ENCODE results near the gene STX1A. TPM values are rescaled to one million over a fixed set of nuclear protein-coding genes. Genes with fewer than 3 reads are reported as not detected.

Gene STX1A
- total and polyA plus RNA-seq, 2 experiments from 2014 or later, result 10.9 to 12.0 TPM

DNA sequence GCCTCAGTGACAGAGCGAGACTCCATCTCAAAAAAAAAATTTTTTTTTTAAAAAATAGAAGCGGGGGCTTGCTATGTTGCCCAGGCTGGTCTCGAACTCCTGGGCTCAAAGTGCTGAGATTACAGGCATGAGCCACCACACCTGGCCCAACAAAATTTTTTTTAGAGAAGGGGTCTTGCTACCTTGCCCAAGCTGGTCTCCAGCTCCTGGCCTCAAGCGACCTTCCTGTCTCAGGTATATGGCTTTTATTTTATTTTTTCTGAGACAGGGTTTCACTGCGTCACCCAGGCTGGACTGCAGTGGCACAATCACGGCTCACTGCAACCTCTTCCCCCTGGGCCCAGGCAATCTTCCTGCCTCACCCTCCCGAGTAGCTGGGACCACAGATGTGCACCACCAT lies 20.7 kb upstream of the STX1A start:
- Histone ChIP-seq H3K79me2 (ENCODE audit: insufficient read depth) (no peaks in the 10 kb centered on the region), H3K4me3 (no peak overlapping the region), H3K36me3 (ENCODE audit: low read depth) (no peaks in the 10 kb centered on the region), H3K9ac (no peak overlapping the region), H3F3A (ENCODE audit: insufficient read depth) (no peaks in the 10 kb centered on the region), H3K4me1 (ENCODE audit: insufficient read depth) (no peaks in the 10 kb centered on the region), H2AFZ (no peak overlapping the region), H3K9me3 (ENCODE audit: low read depth) (no peaks in the 10 kb centered on the region), H3K4me2 (ENCODE audit: unreplicated experiment) (no peak overlapping the region), H3K27me3 (replicated peaks; ENCODE audit: insufficient read depth) (no peaks in the 10 kb centered on the region), H3K27ac (no peak overlapping the region), H4K20me1 (ENCODE audit: insufficient read depth) (no peaks in the 10 kb centered on the region), H3K9me2 (ENCODE audit: insufficient read depth) (no peaks in the 10 kb centered on the region)
- TF ChIP-seq EZH2 (IDR thresholded peaks at IDR 0.05; ENCODE audit: insufficient read depth, poor library complexity, severe bottlenecking) (no peak), EZH2phosphoT487 (IDR thresholded peaks at IDR 0.05; ENCODE audit: insufficient read depth, low read depth) (no peak)
- WGBS, 2 experiments (ENCODE audit: low coverage in 1 of 2, low lambda C conversion rate in 2 of 2, missing lambda C conversion rate in 2 of 2), result 88 to 96% methylated on average over 7 of the region's 7 CpGs
- DNase-seq, result no peak
- in situ Hi-C loops (cut with MboI), result no loop called here

DNA sequence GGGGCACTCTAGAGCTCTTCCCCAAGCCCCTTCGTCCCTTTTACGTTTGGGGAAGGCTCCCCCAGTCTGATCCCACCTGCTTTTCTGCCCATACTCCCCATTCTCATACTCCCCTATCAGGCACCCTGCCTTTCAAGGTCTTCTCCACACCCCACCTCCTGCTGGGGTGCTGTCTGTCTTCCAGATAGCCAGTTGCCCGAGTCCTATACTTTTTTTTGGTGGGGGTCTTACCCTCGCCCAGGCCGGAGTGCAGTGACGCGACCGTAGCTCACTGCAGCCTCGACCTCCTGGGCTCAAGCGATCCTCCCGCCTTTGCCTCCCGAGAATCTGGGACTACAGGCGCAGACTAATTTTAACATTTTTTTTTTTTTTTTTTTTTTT lies 19.9 kb upstream of the STX1A start:
- Histone ChIP-seq H3K27me3 (replicated peaks; ENCODE audit: insufficient read depth) (no peaks in the 10 kb centered on the region), H3K4me2 (ENCODE audit: unreplicated experiment) (peak overlapping the region; percentile 67), H3K9me2 (ENCODE audit: insufficient read depth) (no peaks in the 10 kb centered on the region), H3K9ac (peak overlapping the region; percentile 78), H2AFZ (peak overlapping the region; percentile 96), H3F3A (ENCODE audit: insufficient read depth) (no peaks in the 10 kb centered on the region), H3K9me3 (ENCODE audit: low read depth) (no peaks in the 10 kb centered on the region), H4K20me1 (ENCODE audit: insufficient read depth) (no peaks in the 10 kb centered on the region), H3K4me1 (ENCODE audit: insufficient read depth) (no peaks in the 10 kb centered on the region), H3K79me2 (ENCODE audit: insufficient read depth) (no peaks in the 10 kb centered on the region), H3K36me3 (ENCODE audit: low read depth) (no peaks in the 10 kb centered on the region), H3K4me3 (peak overlapping the region; percentile 90), H3K27ac (no peak overlapping the region)
- no peak for DNase-seq
- WGBS, 2 experiments (ENCODE audit: low coverage in 1 of 2, low lambda C conversion rate in 2 of 2, missing lambda C conversion rate in 2 of 2), result 45 to 48% methylated on average over 13 of the region's 13 CpGs
- TF ChIP-seq EZH2 (IDR thresholded peaks at IDR 0.05; ENCODE audit: insufficient read depth, poor library complexity, severe bottlenecking) (no peak), EZH2phosphoT487 (IDR thresholded peaks at IDR 0.05; ENCODE audit: insufficient read depth, low read depth) (no peak)
- in situ Hi-C loops (cut with MboI), result no loop called here

DNA sequence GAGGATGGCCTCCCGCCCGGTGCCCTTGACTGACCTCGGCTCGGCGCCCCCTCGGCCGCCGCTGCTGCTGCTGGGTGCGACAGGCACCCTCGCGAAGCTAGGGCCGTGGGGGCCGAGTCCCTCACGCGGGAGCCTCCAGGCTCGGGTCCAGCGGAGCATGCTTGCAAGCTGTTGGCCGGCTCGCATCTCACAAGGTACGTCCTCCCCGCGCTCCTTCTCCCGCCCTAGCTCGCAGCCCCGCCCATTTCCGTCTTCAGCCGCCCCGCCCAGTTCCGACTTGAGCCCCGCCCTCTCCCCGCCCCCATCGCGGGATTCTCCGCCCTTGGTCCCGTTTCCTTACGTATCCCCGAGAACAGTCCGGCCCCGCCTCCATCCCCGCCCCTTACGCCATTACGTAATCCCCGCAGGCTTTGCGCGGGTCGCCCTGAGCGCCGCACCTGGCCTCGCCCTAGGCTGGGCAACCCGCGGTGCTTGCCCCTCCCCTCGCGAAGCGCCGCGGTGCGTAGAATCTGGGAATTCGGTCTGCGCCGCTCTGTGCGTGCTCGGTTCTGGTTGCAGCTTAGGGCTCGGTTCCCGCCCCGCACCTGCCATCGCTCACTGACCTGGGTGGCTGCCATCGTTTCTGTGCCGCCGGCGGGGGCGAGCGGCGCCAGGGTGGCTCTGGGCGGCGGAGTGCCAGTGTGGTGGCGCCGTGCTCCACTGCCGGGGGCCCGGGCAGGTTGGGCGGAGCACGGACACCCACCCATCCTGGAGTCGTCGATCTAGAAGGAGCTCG lies 19.3 kb upstream of the STX1A start, which contains the start of gene ABHD11:
Gene ABHD11 (minus strand): TSS at position 191 of the 775 bp plus-strand sequence. CDS start 32 bp downstream, at position 159.
- in situ Hi-C loops (cut with MboI), result no loop called here
- no peaks in the 10 kb centered on the region for H4K20me1 ChIP-seq (ENCODE audit: insufficient read depth)
- H3K9me3 ChIP-seq (ENCODE audit: low read depth), result no peaks in the 10 kb centered on the region
- no peaks in the 10 kb centered on the region for H3K79me2 ChIP-seq (ENCODE audit: insufficient read depth)
- H3F3A ChIP-seq (ENCODE audit: insufficient read depth), result no peaks in the 10 kb centered on the region
- H2AFZ ChIP-seq, result peak within 1 kb of the TSS; percentile 96
- H3K4me2 ChIP-seq (ENCODE audit: unreplicated experiment), result peak within 1 kb of the TSS; percentile 91
- peak within 1 kb of the TSS; percentile 90 for H3K4me3 ChIP-seq
- peak within 1 kb of the TSS; percentile 78 for H3K9ac ChIP-seq
- H3K27me3 ChIP-seq (replicated peaks; ENCODE audit: insufficient read depth), result no peaks in the 10 kb centered on the region
- 1% methylated on average over 71 to 74 of the region's 84 CpGs for WGBS, 2 experiments (ENCODE audit: low coverage in 1 of 2, low lambda C conversion rate in 2 of 2, missing lambda C conversion rate in 2 of 2)
- no peaks in the 10 kb centered on the region for H3K4me1 ChIP-seq (ENCODE audit: insufficient read depth)
- peak; percentile 99 for DNase-seq
- H3K27ac ChIP-seq, result peak within 1 kb of the TSS; percentile 40; the same call in 1 of the 2 replicates
- TF ChIP-seq EZH2 (IDR thresholded peaks at IDR 0.05; ENCODE audit: insufficient read depth, poor library complexity, severe bottlenecking), result no peak
- TF ChIP-seq EZH2phosphoT487 (IDR thresholded peaks at IDR 0.05; ENCODE audit: insufficient read depth, low read depth), result no peak
- H3K36me3 ChIP-seq (ENCODE audit: low read depth), result no peaks in the 10 kb centered on the region
- no peaks in the 10 kb centered on the region for H3K9me2 ChIP-seq (ENCODE audit: insufficient read depth)

DNA sequence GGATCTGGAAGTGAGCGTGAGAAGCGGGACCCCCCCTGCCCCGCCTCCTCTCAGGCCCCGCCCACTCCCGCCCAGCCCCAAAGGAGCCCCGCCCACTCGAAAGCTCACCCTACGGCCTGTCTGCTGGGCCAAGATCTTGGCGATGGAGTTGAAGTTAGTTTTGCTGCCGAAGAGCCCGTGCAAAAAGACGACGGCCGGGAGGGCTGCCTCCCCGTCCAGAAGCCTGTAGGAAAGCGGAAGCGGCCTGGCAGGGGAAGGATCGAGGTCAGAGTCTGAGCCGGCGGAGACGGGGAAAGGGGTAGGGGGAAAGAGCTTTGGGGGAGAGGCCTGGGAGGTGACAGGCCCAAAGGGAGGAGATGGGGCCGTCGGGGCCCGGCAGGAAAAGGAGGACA lies 18.7 kb upstream of the STX1A start:
- no peaks in the 10 kb centered on the region for H3K79me2 ChIP-seq (ENCODE audit: insufficient read depth)
- H3K9me3 ChIP-seq (ENCODE audit: low read depth), result no peaks in the 10 kb centered on the region
- no peaks in the 10 kb centered on the region for H3F3A ChIP-seq (ENCODE audit: insufficient read depth)
- 1% methylated on average over 21 to 24 of the region's 24 CpGs for WGBS, 2 experiments (ENCODE audit: low coverage in 1 of 2, low lambda C conversion rate in 2 of 2, missing lambda C conversion rate in 2 of 2)
- in situ Hi-C loops (cut with MboI), result no loop called here
- H3K36me3 ChIP-seq (ENCODE audit: low read depth), result no peaks in the 10 kb centered on the region
- peak overlapping the region; percentile 78 for H3K9ac ChIP-seq
- no peaks in the 10 kb centered on the region for H4K20me1 ChIP-seq (ENCODE audit: insufficient read depth)
- H3K4me1 ChIP-seq (ENCODE audit: insufficient read depth), result no peaks in the 10 kb centered on the region
- H3K4me3 ChIP-seq, result peak overlapping the region; percentile 90
- no peaks in the 10 kb centered on the region for H3K9me2 ChIP-seq (ENCODE audit: insufficient read depth)
- peak overlapping the region; percentile 40; the same call in 1 of the 2 replicates for H3K27ac ChIP-seq
- TF ChIP-seq EZH2phosphoT487 (IDR thresholded peaks at IDR 0.05; ENCODE audit: insufficient read depth, low read depth) (no peak), EZH2 (IDR thresholded peaks at IDR 0.05; ENCODE audit: insufficient read depth, poor library complexity, severe bottlenecking) (no peak)
- peak; percentile 81 for DNase-seq
- H3K4me2 ChIP-seq (ENCODE audit: unreplicated experiment), result peak overlapping the region; percentile 91
- H3K27me3 ChIP-seq (replicated peaks; ENCODE audit: insufficient read depth), result no peaks in the 10 kb centered on the region
- peak overlapping the region; percentile 92 for H2AFZ ChIP-seq
